Keratinocyte (primary cell): Measurements from ENCODE around the gene SMCP.

ENCODE experiments used
- CTCF ChIP-seq, 3 experiments: IDR thresholded peaks in 1 of 3; conservative IDR thresholded peaks in 1 of 3; optimal IDR thresholded peaks in 1 of 3; 2 replicates in 2 of 3; 3 replicates in 1 of 3; pipeline versions ENCODE3 to v1.5.1; 2011; ENCODE audit warnings: low read length in 3 of 3, mild to moderate bottlenecking in 3 of 3, moderate library complexity in 2 of 3, control low read depth in 1 of 3, inconsistent platforms in 1 of 3; ENCODE audit not compliant: insufficient read depth in 2 of 3; ENCODE audit errors: extremely low read depth in 1 of 3
- EZH2 ChIP-seq: IDR thresholded peaks from one replicate; pipeline ENCODE4 v1.6.1; 2012; ENCODE audit warnings: inconsistent platforms, mild to moderate bottlenecking, low read length, moderate library complexity

- TF ChIP-seq CTCF (optimal IDR thresholded peaks at IDR 0.05 in 1 of 3, IDR thresholded peaks at IDR 0.05 in 1 of 3, conservative IDR thresholded peaks at IDR 0.05 in 1 of 3; ENCODE audit: extremely low read depth in 1 of 3, insufficient read depth in 2 of 3, low read length in 3 of 3) (no peak), EZH2 (no peak)
Observed at GRCh38 chr1:152871731-152872126, 6.4 kb upstream of the SMCP start.
